Transverse colon (tissue), 4 donors: ENCODE data around the gene RITA1.

Experiments
- CTCF ChIP-seq, 5 experiments: fragments of 200-600 bp in 3 of 5; fragments of 450-650 bp in 2 of 5; sonication (generic) in 3 of 5; IDR thresholded peaks; 1 replicate in 2 of 5; 2 replicates in 3 of 5; pipeline ENCODE4 v1.5.1; 2016 to 2017; ENCODE audit warnings: antibody characterized with exemption in 5 of 5, inconsistent platforms in 3 of 5, mild to moderate bottlenecking in 2 of 5, moderate library complexity in 1 of 5
- POLR2A ChIP-seq: fragments of 450-650 bp; IDR thresholded peaks from one replicate; pipeline ENCODE4 v1.6.1; 2016; ENCODE audit warnings: antibody characterized with exemption, mild to moderate bottlenecking, moderate library complexity
- POLR2AphosphoS5 ChIP-seq, 3 donors: sonication (generic); formaldehyde crosslinking; IDR thresholded peaks; one replicate each; pipeline ENCODE4 v1.6.1; 2016; ENCODE audit warnings: antibody characterized with exemption in 3 of 3

- TF ChIP-seq POLR2AphosphoS5 (IDR thresholded peaks at IDR 0.05) (no peak), POLR2A (no peak), CTCF (IDR thresholded peaks at IDR 0.05) (no peak)
These were observed 12.3 kb upstream of the RITA1 start for GRCh38 chr12:113173081-113173698.
